BJ (cell line): ENCODE results near the gene THSD7A. TPM values are rescaled to one million over a fixed set of nuclear protein-coding genes. Genes with fewer than 3 reads are reported as not detected.

Experiments
- CTCF ChIA-PET: fragments of 350-600 bp; formaldehyde crosslinking; extraction: SDS; loops from one replicate; lab custom pipeline; 2021; ENCODE audit warnings: antibody characterized with exemption, inconsistent platforms; lab: Yijun Ruan, JAX
- POLR2A ChIA-PET: fragments of 300-600 bp; sonication (Branson Sonifier 250); formaldehyde crosslinking; extraction: SDS; loops from one replicate; lab custom pipeline; 2021; ENCODE audit warnings: antibody characterized with exemption; lab: Charles Lee
- DNase-seq: peaks from one replicate; pipeline ENCODE4 v3.0.0-alpha.2; 2011; ENCODE audit warnings: low read depth
- H3K27me3 ChIP-seq: 2 replicates; pipeline ENCODE4 v1.6.0; 2011; ENCODE audit warnings: low read length; ENCODE audit not compliant: control insufficient read depth, insufficient read depth
- H3K36me3 ChIP-seq: 2 replicates; pipeline ENCODE4 v1.5.1; 2011; ENCODE audit warnings: low read length; ENCODE audit not compliant: control insufficient read depth, insufficient read depth
- H3K4me3 ChIP-seq: 2 replicates; pipeline ENCODE4 v1.5.1; 2011; ENCODE audit warnings: low read depth, mild to moderate bottlenecking, control low read depth, low read length
- CTCF ChIP-seq: IDR thresholded peaks from 2 replicates; pipeline ENCODE4 v1.5.1; 2011; ENCODE audit warnings: low read depth, mild to moderate bottlenecking, control low read depth, inconsistent platforms, low read length, moderate library complexity; ENCODE audit not compliant: insufficient read depth
- polyA plus RNA-seq: library from polyadenylated mRNA; depleted of rRNA; stranded (reverse); fragments of >200 nt; gene quantifications from 2 replicates; pipeline ENCODE4 v1.2.3, GENCODE V29; 2011

The THSD7A gene
- polyA plus RNA-seq, 1 experiment: 0.02 TPM

GRCh38 chr7:11456574-11456973, 375.4 kb downstream of the THSD7A start:
- ChIA-PET POLR2A (no interaction called here), CTCF (no interaction called here)
- no peaks in the 10 kb centered on the region for H3K36me3 ChIP-seq
- DNase-seq: no peak
- H3K27me3 ChIP-seq: no peaks in the 10 kb centered on the region
- TF ChIP-seq CTCF: no peak
- H3K4me3 ChIP-seq: no peak overlapping the region

DNA sequence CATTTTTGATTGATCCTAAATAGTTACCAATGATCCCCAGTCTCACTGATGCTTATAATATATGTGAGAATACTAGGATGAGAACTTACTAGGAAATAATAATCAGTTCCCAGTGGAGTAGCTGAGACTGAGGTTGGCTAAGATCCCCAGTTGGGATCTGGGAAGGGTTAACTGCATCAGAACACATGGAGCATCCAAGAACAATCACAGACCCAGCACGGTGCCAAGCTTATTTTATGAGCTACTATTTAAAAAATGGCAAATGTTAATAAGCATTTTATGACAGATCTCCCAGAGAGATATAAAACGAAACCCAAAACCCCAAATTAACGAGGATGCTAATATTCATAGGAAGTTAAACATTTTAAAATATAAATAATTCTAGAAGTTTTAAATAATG, 379.5 kb downstream of the THSD7A start:
- H3K27me3 ChIP-seq: no peaks in the 10 kb centered on the region
- ChIA-PET CTCF (no interaction called here), POLR2A (no interaction called here)
- H3K36me3 ChIP-seq: no peaks in the 10 kb centered on the region
- H3K4me3 ChIP-seq: no peak overlapping the region
- no peak for TF ChIP-seq CTCF
- no peak for DNase-seq

DNA sequence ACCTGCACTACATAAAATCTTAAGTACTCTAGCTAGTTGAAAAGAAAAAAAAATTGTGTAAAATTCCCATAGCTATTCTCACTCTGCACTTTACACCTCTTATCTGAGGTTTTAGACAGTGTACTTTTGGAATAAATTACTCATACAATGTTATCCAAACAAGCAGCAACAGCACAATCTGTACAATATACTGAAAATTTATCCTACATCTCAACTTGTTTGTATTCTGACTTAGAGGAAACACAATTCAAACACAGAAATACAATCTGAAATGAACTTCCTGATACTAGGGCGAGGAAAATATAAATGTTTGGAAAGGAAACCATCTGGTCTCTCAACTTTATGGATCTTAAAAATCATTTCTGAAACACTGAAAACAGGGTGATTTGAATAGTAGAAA, 381.7 kb downstream of the THSD7A start:
- CTCF ChIA-PET: no interaction called here
- no peak for TF ChIP-seq CTCF
- H3K36me3 ChIP-seq: no peaks in the 10 kb centered on the region
- POLR2A ChIA-PET: no interaction called here
- H3K4me3 ChIP-seq: no peak overlapping the region
- no peaks in the 10 kb centered on the region for H3K27me3 ChIP-seq
- DNase-seq: no peak

- no peaks in the 10 kb centered on the region for H3K27me3 ChIP-seq
- no peak overlapping the region for H3K4me3 ChIP-seq
- CTCF ChIA-PET: no interaction called here
- no peak for DNase-seq
- no peaks in the 10 kb centered on the region for H3K36me3 ChIP-seq
- no peak for TF ChIP-seq CTCF
- POLR2A ChIA-PET: no interaction called here
These were observed 382.7 kb downstream of the THSD7A start for GRCh38 chr7:11449316-11449715.

GRCh38 chr7:11448323-11448722, 383.7 kb downstream of the THSD7A start:
- Histone ChIP-seq H3K36me3 (no peaks in the 10 kb centered on the region), H3K4me3 (no peak overlapping the region), H3K27me3 (no peaks in the 10 kb centered on the region)
- DNase-seq: no peak
- ChIA-PET POLR2A (no interaction called here), CTCF (no interaction called here)
- no peak for TF ChIP-seq CTCF
